CD14-positive monocyte (primary cell): Measurements from ENCODE around the gene PRPF19. TPM values are rescaled to one million over a fixed set of nuclear protein-coding genes. Genes with fewer than 3 reads are reported as not detected.

Experiments
- DNase-seq, 3 donors: peaks; one replicate each; pipeline ENCODE4 v3.0.0-alpha.2; 2011 to 2022
- H2AFZ ChIP-seq: 2 replicates; pipeline ENCODE4 v1.6.0; 2012; ENCODE audit warnings: mild to moderate bottlenecking, low read depth, low read length, inconsistent platforms; ENCODE audit not compliant: insufficient read depth, poor library complexity, severe bottlenecking
- H3K27ac ChIP-seq, 2 donors: 1 replicate in 1 of 2; 2 replicates in 1 of 2; pipeline ENCODE4 v1.5.1; 2012 to 2013; ENCODE audit warnings: low read length in 2 of 2, control low read depth in 1 of 2, inconsistent platforms in 1 of 2, low read depth in 1 of 2, mild to moderate bottlenecking in 1 of 2
- H3K27me3 ChIP-seq, 2 donors: one replicate each; pipeline versions ENCODE4 v1.6.0 to v1.6.1; 2011 to 2013; ENCODE audit warnings: low read length in 2 of 2; ENCODE audit not compliant: control insufficient read depth in 2 of 2, insufficient read depth in 2 of 2
- H3K36me3 ChIP-seq, 2 donors: replicated peaks in 1 of 2; 1 replicate in 1 of 2; 2 replicates in 1 of 2; pipeline versions ENCODE4 v1.5.1 to v1.6.1; 2012 to 2013; ENCODE audit warnings: low read length in 2 of 2, control low read depth in 1 of 2, inconsistent platforms in 1 of 2, mild to moderate bottlenecking in 1 of 2; ENCODE audit not compliant: insufficient read depth in 2 of 2, control insufficient read depth in 1 of 2
- H3K4me1 ChIP-seq, 2 donors: 1 replicate in 1 of 2; 2 replicates in 1 of 2; pipeline versions ENCODE4 v1.5.1 to v1.6.1; 2012 to 2013; ENCODE audit warnings: low read length in 2 of 2, control low read depth in 1 of 2, inconsistent platforms in 1 of 2, mild to moderate bottlenecking in 1 of 2, moderate library complexity in 1 of 2; ENCODE audit not compliant: insufficient read depth in 2 of 2, control insufficient read depth in 1 of 2
- H3K4me2 ChIP-seq: replicated peaks from 2 replicates; pipeline ENCODE3; 2012; ENCODE audit warnings: low read length, moderate library complexity, mild to moderate bottlenecking; ENCODE audit not compliant: poor library complexity, severe bottlenecking; ENCODE audit errors: extremely low read depth
- H3K4me3 ChIP-seq, 3 experiments: fragments of 200-600 bp in 1 of 3; sonication (generic) in 1 of 3; replicated peaks in 1 of 3; 1 replicate in 2 of 3; 2 replicates in 1 of 3; pipeline ENCODE4 v1.5.1; 2011 to 2013; ENCODE audit warnings: low read length in 3 of 3, mild to moderate bottlenecking in 3 of 3, control low read depth in 2 of 3, low read depth in 2 of 3, inconsistent platforms in 1 of 3, moderate library complexity in 1 of 3
- H3K79me2 ChIP-seq: 2 replicates; pipeline ENCODE4 v1.6.0; 2012; ENCODE audit warnings: mild to moderate bottlenecking, control low read depth, inconsistent platforms, low read length, moderate library complexity; ENCODE audit not compliant: insufficient read depth
- H3K9ac ChIP-seq: 2 replicates; pipeline ENCODE4 v1.6.0; 2017; ENCODE audit warnings: low read length, mild to moderate bottlenecking; ENCODE audit not compliant: insufficient read depth, poor library complexity, severe bottlenecking
- H3K9me3 ChIP-seq, 2 donors: replicated peaks in 1 of 2; 1 replicate in 1 of 2; 2 replicates in 1 of 2; pipeline versions ENCODE4 v1.5.1 to v1.6.1; 2012 to 2013; ENCODE audit warnings: low read length in 2 of 2, control low read depth in 1 of 2; ENCODE audit not compliant: control insufficient read depth in 1 of 2, insufficient read depth in 1 of 2
- H4K20me1 ChIP-seq: 2 replicates; pipeline ENCODE4 v1.6.0; 2012; ENCODE audit warnings: mild to moderate bottlenecking, low read length, control low read depth, moderate library complexity; ENCODE audit not compliant: insufficient read depth
- H3K27ac Mint-ChIP-seq, 7 donors: one replicate each; pipeline ENCODE4 v1.8.0; 2020; ENCODE audit warnings: mild to moderate bottlenecking in 7 of 7, mixed read lengths in 7 of 7, moderate library complexity in 6 of 7, inconsistent platforms in 2 of 7
- H3K27me3 Mint-ChIP-seq, 3 donors: one replicate each; pipeline ENCODE4 v1.8.0; 2021 to 2022; ENCODE audit warnings: low read depth in 3 of 3, mild to moderate bottlenecking in 3 of 3, mixed read lengths in 3 of 3, moderate library complexity in 3 of 3, inconsistent platforms in 1 of 3
- H3K36me3 Mint-ChIP-seq, 2 donors: one replicate each; pipeline ENCODE4 v1.8.0; 2020; ENCODE audit warnings: mixed read lengths in 2 of 2, inconsistent platforms in 1 of 2, mild to moderate bottlenecking in 1 of 2
- H3K4me1 Mint-ChIP-seq: one replicate; pipeline ENCODE4 v1.8.0; 2020; ENCODE audit warnings: mild to moderate bottlenecking, mixed read lengths
- H3K4me3 Mint-ChIP-seq, 2 donors: one replicate each; pipeline ENCODE4 v1.8.0; 2020; ENCODE audit warnings: mild to moderate bottlenecking in 2 of 2, mixed read lengths in 2 of 2, moderate library complexity in 1 of 2
- H3K9me3 Mint-ChIP-seq, 7 donors: one replicate each; pipeline ENCODE4 v1.8.0; 2020 to 2022; ENCODE audit warnings: mixed read lengths in 7 of 7, mild to moderate bottlenecking in 6 of 7, moderate library complexity in 6 of 7, inconsistent platforms in 2 of 7
- WGBS: methylation state at CpG from one replicate; pipeline ENCODE4 v1.1.5; 2013; ENCODE audit warnings: missing lambda C conversion rate; ENCODE audit not compliant: insufficient coverage; 5-methylcytosine and 5-hydroxymethylcytosine counted together
- intact Hi-C, 2 donors: fragments of 100-400 bp; cut with micrococcal nuclease; formaldehyde crosslinking; loops; one replicate each; pipeline versions ENCODE4 v1.15.0 to v1.15.1; 2023
- polyA plus RNA-seq, 3 donors: library from polyadenylated mRNA; depleted of rRNA in 1 of 3; unstranded in 2 of 3; stranded (reverse) in 1 of 3; fragments of 300-500 nt in 2 of 3; fragments of >200 nt in 1 of 3; fragmentation: Illumina TruSeq in 2 of 3; gene quantifications; 1 replicate in 2 of 3; 2 replicates in 1 of 3; pipeline ENCODE4 v1.2.3, GENCODE V29; 2012 to 2021
- TF ChIP-seq, protein P1 (sequence below): fragments of 200-600 bp; IDR thresholded peaks from one replicate; pipeline ENCODE4 v1.8.0; 2022; ENCODE audit warnings: antibody characterized with exemption, mild to moderate bottlenecking

The PRPF19 gene
- polyA plus RNA-seq, 3 donors: 7.8 to 33.2 (median 12.2) TPM

DNA sequence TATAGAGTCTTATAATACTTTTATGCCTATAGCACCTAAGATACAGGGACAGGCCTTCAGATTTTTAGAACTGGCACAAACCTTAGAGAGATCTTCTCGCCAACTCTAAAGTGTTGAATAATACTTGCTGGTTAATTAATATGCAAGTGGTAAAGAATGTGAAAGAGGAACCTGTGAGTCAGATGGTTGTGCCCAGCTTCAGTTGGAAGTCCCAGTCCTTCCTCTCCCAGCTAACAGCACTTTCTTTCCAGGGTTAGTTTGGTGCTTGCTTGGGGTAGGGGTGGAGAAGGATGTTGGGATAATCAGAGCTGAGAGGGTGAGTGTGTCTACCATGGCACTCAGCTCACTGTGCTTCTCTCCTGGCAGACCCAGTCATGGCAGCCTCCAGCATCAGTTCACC lies 12.9 kb upstream of the PRPF19 start:
- H3K27me3 Mint-ChIP-seq: peaks cover 12 to 20% (median 19%) of the 10 kb centered on the region in 3 donors
- H3K4me1 Mint-ChIP-seq: peaks cover 55% of the 10 kb centered on the region
- H3K36me3 Mint-ChIP-seq: peaks cover 42 to 49% of the 10 kb centered on the region in 2 donors
- H3K4me1 ChIP-seq: peaks cover 59 to 61% of the 10 kb centered on the region in 2 donors
- H2AFZ ChIP-seq: no peak overlapping the region
- H3K36me3 ChIP-seq: peaks cover 30 to 39% of the 10 kb centered on the region in 2 donors
- peak overlapping the region; percentile 27 to 62 for H3K4me3 Mint-ChIP-seq
- peaks cover 5 to 13% of the 10 kb centered on the region in 2 donors for H3K27me3 ChIP-seq
- H3K4me2 ChIP-seq: peak overlapping the region; percentile 57
- TF ChIP-seq, protein P1, sequence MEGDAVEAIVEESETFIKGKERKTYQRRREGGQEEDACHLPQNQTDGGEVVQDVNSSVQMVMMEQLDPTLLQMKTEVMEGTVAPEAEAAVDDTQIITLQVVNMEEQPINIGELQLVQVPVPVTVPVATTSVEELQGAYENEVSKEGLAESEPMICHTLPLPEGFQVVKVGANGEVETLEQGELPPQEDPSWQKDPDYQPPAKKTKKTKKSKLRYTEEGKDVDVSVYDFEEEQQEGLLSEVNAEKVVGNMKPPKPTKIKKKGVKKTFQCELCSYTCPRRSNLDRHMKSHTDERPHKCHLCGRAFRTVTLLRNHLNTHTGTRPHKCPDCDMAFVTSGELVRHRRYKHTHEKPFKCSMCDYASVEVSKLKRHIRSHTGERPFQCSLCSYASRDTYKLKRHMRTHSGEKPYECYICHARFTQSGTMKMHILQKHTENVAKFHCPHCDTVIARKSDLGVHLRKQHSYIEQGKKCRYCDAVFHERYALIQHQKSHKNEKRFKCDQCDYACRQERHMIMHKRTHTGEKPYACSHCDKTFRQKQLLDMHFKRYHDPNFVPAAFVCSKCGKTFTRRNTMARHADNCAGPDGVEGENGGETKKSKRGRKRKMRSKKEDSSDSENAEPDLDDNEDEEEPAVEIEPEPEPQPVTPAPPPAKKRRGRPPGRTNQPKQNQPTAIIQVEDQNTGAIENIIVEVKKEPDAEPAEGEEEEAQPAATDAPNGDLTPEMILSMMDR: no peak
- H3K27ac ChIP-seq: peak overlapping the region; percentile 43 to 72
- intact Hi-C loops: loop anchor here in 1 of 2 donors (5.0 kb wide), 1 partner anchor 33 kb away; the partner anchor contains the start of gene SLC15A3
- H4K20me1 ChIP-seq: peaks cover 25% of the 10 kb centered on the region
- H3K9me3 Mint-ChIP-seq: peaks cover 0 to 5% (median 0%) of the 10 kb centered on the region in 7 donors
- DNase-seq: peak; percentile 54 to 88 (median 82)
- peak overlapping the region; percentile 83 to 93 (median 91) for H3K27ac Mint-ChIP-seq
- no peaks in the 10 kb centered on the region for H3K9me3 ChIP-seq
- peaks cover 53% of the 10 kb centered on the region for H3K79me2 ChIP-seq
- H3K4me3 ChIP-seq: peak overlapping the region in 1 of 3 experiments; percentile 37
- no CpG with 5 or more reads among the region's 1 CpG for WGBS
- H3K9ac ChIP-seq: no peak overlapping the region

DNA sequence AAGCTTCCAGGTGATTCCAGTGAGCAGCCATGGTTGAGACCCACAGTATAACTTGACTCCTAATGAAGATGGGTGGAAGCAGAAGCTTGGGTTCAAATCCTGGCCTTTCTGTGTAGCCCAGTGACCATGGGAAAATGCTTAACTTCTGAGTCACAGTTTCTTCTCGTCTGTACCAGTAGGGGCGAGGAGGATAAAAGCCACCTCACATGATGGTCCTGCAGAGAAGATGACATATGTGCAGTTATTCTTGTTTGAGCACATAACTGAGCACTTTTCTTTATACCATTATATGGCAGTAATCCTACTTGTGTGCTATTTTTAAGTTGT lies 12.5 kb upstream of the PRPF19 start:
- Mint-ChIP-seq H3K27me3 (peaks cover 9 to 16% (median 15%) of the 10 kb centered on the region in 3 donors), H3K4me3 (peak overlapping the region in 1 of 2 donors; percentile 62), H3K9me3 (peaks cover 0 to 3% (median 0%) of the 10 kb centered on the region in 7 donors), H3K36me3 (peaks cover 42 to 49% of the 10 kb centered on the region in 2 donors), H3K27ac (peak overlapping the region; percentile 82 to 93 (median 91)), H3K4me1 (peaks cover 53% of the 10 kb centered on the region)
- H2AFZ ChIP-seq: no peak overlapping the region
- H3K27ac ChIP-seq: peak overlapping the region in 1 of 2 donors; percentile 72
- peaks cover 3 to 9% of the 10 kb centered on the region in 2 donors for H3K27me3 ChIP-seq
- intact Hi-C loops: loop anchor here in 1 of 2 donors (5.0 kb wide), 1 partner anchor 33 kb away; the partner anchor contains the start of gene SLC15A3
- H3K9me3 ChIP-seq: no peaks in the 10 kb centered on the region
- peak overlapping the region; percentile 57 for H3K4me2 ChIP-seq
- H3K36me3 ChIP-seq: peaks cover 30 to 39% of the 10 kb centered on the region in 2 donors
- peak in 1 of 3 donors; percentile 57 for DNase-seq
- H3K4me3 ChIP-seq: peak overlapping the region in 1 of 3 experiments; percentile 37
- no peak overlapping the region for H3K9ac ChIP-seq
- no CpG with 5 or more reads among the region's 2 CpGs for WGBS
- H3K79me2 ChIP-seq: peaks cover 55% of the 10 kb centered on the region
- H3K4me1 ChIP-seq: peaks cover 59 to 60% of the 10 kb centered on the region in 2 donors
- TF ChIP-seq, protein P1: no peak
- H4K20me1 ChIP-seq: peaks cover 25% of the 10 kb centered on the region
